Activated naive CD8-positive, alpha-beta T cell treated with anti-CD3 and anti-CD28 coated beads, Interleukin-2, amount 50 U/mL, for 24 hours (primary cell): ENCODE results near the gene MARCO.

ENCODE experiments used
- ATAC-seq: fragments of 150-1000 bp; cut with Tn5 transposase; one replicate; pipeline ENCODE4 v1.10.0; 2021
- DNase-seq: peaks from one replicate; pipeline ENCODE4 v3.0.0; 2021
- H3K27ac Mint-ChIP-seq: one replicate; pipeline ENCODE4 v1.8.0; 2021; ENCODE audit warnings: mild to moderate bottlenecking, mixed read lengths
- H3K27me3 Mint-ChIP-seq: one replicate; pipeline ENCODE4 v1.8.0; 2021; ENCODE audit warnings: mixed read lengths
- H3K36me3 Mint-ChIP-seq: one replicate; pipeline ENCODE4 v1.8.0; 2021; ENCODE audit warnings: low read depth, mixed read lengths
- H3K4me1 Mint-ChIP-seq: one replicate; pipeline ENCODE4 v1.8.0; 2021; ENCODE audit warnings: mixed read lengths
- H3K4me3 Mint-ChIP-seq: one replicate; pipeline ENCODE4 v1.8.0; 2021; ENCODE audit warnings: mild to moderate bottlenecking, moderate library complexity, mixed read lengths
- H3K9me3 Mint-ChIP-seq: one replicate; pipeline ENCODE4 v1.8.0; 2021; ENCODE audit warnings: mixed read lengths

The MARCO gene

GRCh38 chr2:118975133-118975532, 33.1 kb downstream of the MARCO start:
- Mint-ChIP-seq H3K27me3 (peaks cover 8% of the 10 kb centered on the region), H3K4me1 (no peaks in the 10 kb centered on the region), H3K9me3 (peaks cover 5% of the 10 kb centered on the region), H3K4me3 (no peak overlapping the region), H3K36me3 (no peaks in the 10 kb centered on the region), H3K27ac (no peak overlapping the region)
- DNase-seq, result no peak
- ATAC-seq, result no peak

DNA sequence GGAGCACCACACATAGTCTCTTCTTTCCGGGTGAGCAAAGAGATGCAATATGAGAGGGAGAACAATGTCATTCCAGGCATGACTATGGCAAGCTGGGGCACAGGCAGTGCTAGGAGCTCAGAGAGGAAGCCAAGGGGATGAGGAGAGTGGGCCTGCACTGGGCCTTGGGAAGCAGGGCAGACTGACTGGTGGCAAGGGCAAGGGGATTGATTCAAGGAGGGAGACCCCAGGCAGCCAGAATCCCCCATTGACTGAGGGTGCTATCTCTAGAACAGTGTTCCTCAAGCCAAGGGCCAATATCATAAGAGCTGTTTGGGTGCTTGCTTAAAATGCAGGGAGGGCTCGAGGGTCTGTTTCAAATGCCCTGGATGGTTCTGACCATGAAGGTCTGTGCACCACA, 36.1 kb downstream of the MARCO start:
- peaks cover 2% of the 10 kb centered on the region for H3K4me1 Mint-ChIP-seq
- peaks cover 5% of the 10 kb centered on the region for H3K9me3 Mint-ChIP-seq
- H3K36me3 Mint-ChIP-seq, result no peaks in the 10 kb centered on the region
- ATAC-seq (no peak), DNase-seq (no peak)
- H3K27ac Mint-ChIP-seq, result no peak overlapping the region
- H3K27me3 Mint-ChIP-seq, result peaks cover 8% of the 10 kb centered on the region
- no peak overlapping the region for H3K4me3 Mint-ChIP-seq

- peaks cover 2% of the 10 kb centered on the region for H3K4me1 Mint-ChIP-seq
- H3K4me3 Mint-ChIP-seq, result no peak overlapping the region
- peaks cover 6% of the 10 kb centered on the region for H3K27me3 Mint-ChIP-seq
- ATAC-seq (no peak), DNase-seq (no peak)
- no peak overlapping the region for H3K27ac Mint-ChIP-seq
- H3K9me3 Mint-ChIP-seq, result peaks cover 5% of the 10 kb centered on the region
- H3K36me3 Mint-ChIP-seq, result no peaks in the 10 kb centered on the region
Observed at GRCh38 chr2:118979152-118979861, 37.3 kb downstream of the MARCO start.

DNA sequence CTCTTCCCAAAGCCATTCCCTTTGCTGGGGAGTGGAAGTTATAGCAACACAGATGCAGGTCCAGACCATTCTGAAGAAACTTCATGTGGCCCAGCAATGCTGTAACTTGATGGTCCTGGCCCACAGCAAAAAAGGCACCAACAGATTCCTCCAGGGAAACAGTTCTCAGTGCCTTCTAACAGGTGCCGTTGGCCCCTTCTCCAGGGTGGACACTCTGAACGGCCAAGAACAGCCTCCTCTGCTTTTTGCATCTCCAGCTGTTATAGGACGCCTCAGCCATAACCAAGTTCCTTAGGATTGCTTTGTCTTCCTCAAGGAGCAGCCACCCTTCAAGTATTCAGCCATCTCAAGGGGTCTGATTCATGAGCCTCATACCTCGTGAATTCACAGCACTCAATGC, 38.0 kb downstream of the MARCO start:
- H3K4me3 Mint-ChIP-seq, result no peak overlapping the region
- peaks cover 2% of the 10 kb centered on the region for H3K4me1 Mint-ChIP-seq
- no peak for ATAC-seq
- H3K27me3 Mint-ChIP-seq, result peaks cover 8% of the 10 kb centered on the region
- no peak for DNase-seq
- no peak overlapping the region for H3K27ac Mint-ChIP-seq
- no peaks in the 10 kb centered on the region for H3K36me3 Mint-ChIP-seq
- peaks cover 5% of the 10 kb centered on the region for H3K9me3 Mint-ChIP-seq

DNA sequence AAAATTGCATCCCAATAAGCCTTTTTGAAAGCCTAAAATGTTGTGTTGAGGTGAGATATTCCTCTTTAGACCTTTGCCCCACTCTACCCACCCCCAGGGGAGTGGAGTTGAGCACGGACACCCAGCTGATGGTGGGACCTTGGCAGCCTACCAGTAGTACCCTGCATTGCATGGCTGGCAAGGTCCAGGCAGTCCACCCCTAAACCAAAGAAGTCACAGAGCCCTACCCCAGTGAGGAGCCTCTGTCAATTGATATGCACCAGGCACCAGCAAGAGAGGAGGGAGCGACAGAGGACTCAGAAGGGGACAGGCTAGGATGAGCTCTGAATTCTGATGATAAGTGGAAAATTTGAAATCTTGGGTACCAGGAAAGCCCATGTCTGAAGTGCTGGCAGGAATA, 38.6 kb downstream of the MARCO start:
- Mint-ChIP-seq H3K27me3 (peaks cover 2% of the 10 kb centered on the region), H3K4me1 (peaks cover 2% of the 10 kb centered on the region), H3K36me3 (no peaks in the 10 kb centered on the region), H3K4me3 (no peak overlapping the region), H3K9me3 (peaks cover 5% of the 10 kb centered on the region), H3K27ac (no peak overlapping the region)
- DNase-seq, result no peak
- no peak for ATAC-seq

- DNase-seq, result no peak
- Mint-ChIP-seq H3K4me3 (no peak overlapping the region), H3K36me3 (no peaks in the 10 kb centered on the region), H3K9me3 (peaks cover 2% of the 10 kb centered on the region), H3K4me1 (peaks cover 6% of the 10 kb centered on the region), H3K27me3 (peaks cover 2% of the 10 kb centered on the region), H3K27ac (no peak overlapping the region)
- peak; percentile 47 for ATAC-seq
Observed at GRCh38 chr2:118981632-118982031, 39.6 kb downstream of the MARCO start.

- Mint-ChIP-seq H3K4me1 (peaks cover 9% of the 10 kb centered on the region), H3K27ac (no peak overlapping the region), H3K36me3 (no peaks in the 10 kb centered on the region), H3K4me3 (no peak overlapping the region), H3K9me3 (no peaks in the 10 kb centered on the region), H3K27me3 (peaks cover 2% of the 10 kb centered on the region)
- ATAC-seq (no peak), DNase-seq (no peak)
Observed at GRCh38 chr2:118982039-118982438, 40.0 kb downstream of the MARCO start.

DNA sequence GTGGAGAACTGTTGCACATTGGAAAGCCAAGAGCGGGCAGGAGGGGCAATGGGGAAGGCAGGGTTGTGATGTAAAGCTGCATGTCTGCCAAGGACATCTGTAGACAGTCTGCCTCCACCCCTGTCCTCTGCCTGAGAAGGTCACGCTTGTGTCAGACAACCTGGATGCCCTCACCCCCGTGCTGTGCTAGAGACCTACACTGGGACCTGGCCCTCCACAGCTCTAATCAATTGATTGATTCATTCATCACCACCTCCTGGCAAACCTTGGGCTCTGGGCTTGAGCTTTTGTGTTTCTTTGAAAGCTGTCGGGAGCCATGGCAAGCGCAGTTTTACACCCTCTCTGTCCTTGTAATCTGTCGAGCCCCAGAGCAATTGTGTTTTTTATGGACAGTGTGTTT, 41.1 kb downstream of the MARCO start:
- DNase-seq (no peak), ATAC-seq (no peak)
- peaks cover 5% of the 10 kb centered on the region for H3K27me3 Mint-ChIP-seq
- H3K36me3 Mint-ChIP-seq, result no peaks in the 10 kb centered on the region
- no peak overlapping the region for H3K4me3 Mint-ChIP-seq
- no peak overlapping the region for H3K27ac Mint-ChIP-seq
- no peaks in the 10 kb centered on the region for H3K9me3 Mint-ChIP-seq
- H3K4me1 Mint-ChIP-seq, result peaks cover 17% of the 10 kb centered on the region

GRCh38 chr2:118983915-118984314, 41.9 kb downstream of the MARCO start:
- no peak for ATAC-seq
- Mint-ChIP-seq H3K27me3 (peaks cover 5% of the 10 kb centered on the region), H3K4me3 (no peak overlapping the region), H3K4me1 (peaks cover 17% of the 10 kb centered on the region), H3K27ac (no peak overlapping the region), H3K36me3 (no peaks in the 10 kb centered on the region), H3K9me3 (no peaks in the 10 kb centered on the region)
- DNase-seq, result no peak

DNA sequence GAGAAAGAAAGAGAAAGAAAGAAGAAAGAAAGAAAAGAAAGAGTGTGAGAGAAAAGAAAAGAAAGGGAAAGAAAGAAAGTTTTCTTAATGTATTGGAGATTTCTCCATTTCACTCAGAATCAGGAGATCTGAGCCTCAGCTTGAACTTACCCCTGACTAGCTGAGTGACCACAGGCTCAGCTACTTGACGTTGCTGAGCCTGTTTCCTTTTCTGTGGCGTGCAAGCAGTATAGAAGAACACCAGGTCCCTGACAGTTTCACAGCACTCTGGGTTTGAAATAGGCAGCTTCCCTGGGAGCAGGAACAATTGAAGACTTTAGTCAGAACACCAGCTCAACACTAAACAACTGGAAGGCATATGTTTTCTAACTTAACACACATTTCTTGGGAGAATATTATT, 44.7 kb downstream of the MARCO start:
- no peak for ATAC-seq
- H3K9me3 Mint-ChIP-seq, result no peaks in the 10 kb centered on the region
- no peak overlapping the region for H3K27ac Mint-ChIP-seq
- peaks cover 22% of the 10 kb centered on the region for H3K4me1 Mint-ChIP-seq
- no peak for DNase-seq
- H3K4me3 Mint-ChIP-seq, result no peak overlapping the region
- peaks cover 7% of the 10 kb centered on the region for H3K27me3 Mint-ChIP-seq
- H3K36me3 Mint-ChIP-seq, result no peaks in the 10 kb centered on the region

GRCh38 chr2:118987886-118988285, 45.9 kb downstream of the MARCO start:
- ATAC-seq (peak; percentile 30), DNase-seq (no peak)
- Mint-ChIP-seq H3K4me1 (peaks cover 24% of the 10 kb centered on the region), H3K4me3 (no peak overlapping the region), H3K27me3 (peaks cover 7% of the 10 kb centered on the region), H3K36me3 (no peaks in the 10 kb centered on the region), H3K9me3 (no peaks in the 10 kb centered on the region), H3K27ac (no peak overlapping the region)

DNA sequence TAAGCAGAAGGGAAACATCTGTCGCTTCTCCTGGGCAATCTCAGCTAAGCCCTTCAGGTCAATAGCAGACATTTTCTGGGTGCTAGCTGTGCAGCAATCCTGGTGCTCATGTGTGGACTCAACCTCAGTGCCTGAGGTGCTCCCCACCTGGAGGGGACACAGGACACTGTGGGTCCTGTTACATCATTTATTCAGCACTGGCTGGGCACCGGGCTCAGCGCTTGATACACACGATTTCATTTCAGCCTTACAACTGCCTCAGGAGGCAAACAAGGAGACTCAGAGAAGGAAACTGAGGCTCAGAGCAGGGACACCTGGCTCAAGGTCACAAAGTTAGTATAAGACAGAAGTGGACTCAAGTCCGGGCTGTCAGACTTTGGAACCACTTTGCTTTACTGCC, 46.7 kb downstream of the MARCO start:
- H3K9me3 Mint-ChIP-seq, result no peaks in the 10 kb centered on the region
- DNase-seq, result no peak
- H3K27ac Mint-ChIP-seq, result no peak overlapping the region
- H3K4me3 Mint-ChIP-seq, result no peak overlapping the region
- peaks cover 7% of the 10 kb centered on the region for H3K27me3 Mint-ChIP-seq
- H3K36me3 Mint-ChIP-seq, result no peaks in the 10 kb centered on the region
- H3K4me1 Mint-ChIP-seq, result peaks cover 32% of the 10 kb centered on the region
- no peak for ATAC-seq

DNA sequence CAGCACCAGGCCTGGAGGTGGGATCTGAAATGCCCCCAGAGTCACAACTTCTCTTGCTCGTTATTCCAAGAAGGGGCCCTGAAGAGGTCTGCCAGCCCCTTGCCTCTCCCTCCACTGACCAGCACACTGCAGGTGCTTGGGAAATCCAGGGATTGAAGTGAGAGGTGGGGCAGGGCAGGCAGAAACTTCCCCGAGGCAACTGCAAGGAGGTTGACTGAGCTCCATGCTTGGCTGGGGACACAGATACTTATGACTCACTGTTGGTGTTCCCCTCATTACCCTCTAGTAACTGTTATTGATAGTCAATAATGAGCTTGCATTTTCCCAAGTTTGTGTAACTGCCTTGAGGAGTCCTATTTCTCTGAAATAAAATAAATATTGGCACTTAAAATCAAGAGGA, 47.5 kb downstream of the MARCO start:
- peaks cover 6% of the 10 kb centered on the region for H3K27me3 Mint-ChIP-seq
- no peak overlapping the region for H3K4me3 Mint-ChIP-seq
- H3K4me1 Mint-ChIP-seq, result peaks cover 38% of the 10 kb centered on the region
- no peaks in the 10 kb centered on the region for H3K36me3 Mint-ChIP-seq
- H3K9me3 Mint-ChIP-seq, result no peaks in the 10 kb centered on the region
- DNase-seq, result no peak
- ATAC-seq, result no peak
- H3K27ac Mint-ChIP-seq, result no peak overlapping the region

- Mint-ChIP-seq H3K27ac (no peak overlapping the region), H3K4me1 (peaks cover 38% of the 10 kb centered on the region)
Observed at GRCh38 chr2:118990757-118991545, 49.0 kb downstream of the MARCO start.

GRCh38 chr2:118991554-118991953, 49.6 kb downstream of the MARCO start:
- Mint-ChIP-seq H3K4me1 (peaks cover 36% of the 10 kb centered on the region), H3K36me3 (no peaks in the 10 kb centered on the region), H3K9me3 (no peaks in the 10 kb centered on the region), H3K27ac (no peak overlapping the region), H3K4me3 (no peak overlapping the region), H3K27me3 (peaks cover 5% of the 10 kb centered on the region)
- DNase-seq (no peak), ATAC-seq (no peak)

More at GRCh38 chr2:118990757-118991545, 49.0 kb downstream of the MARCO start:
- H3K9me3 Mint-ChIP-seq, result no peaks in the 10 kb centered on the region
- H3K4me3 Mint-ChIP-seq, result no peak overlapping the region
- DNase-seq, result no peak
- ATAC-seq, result no peak
- H3K27me3 Mint-ChIP-seq, result peaks cover 5% of the 10 kb centered on the region
- no peaks in the 10 kb centered on the region for H3K36me3 Mint-ChIP-seq
